PC-3 (cell line): ENCODE data around the gene STK31. TPM values are rescaled to one million over a fixed set of nuclear protein-coding genes. Genes with fewer than 3 reads are reported as not detected.
"Not testable (repeated sequence)": the region's sequence is repeated elsewhere in the genome, so short reads cannot be mapped to it uniquely, and the experiment has no call there.

Experiments
- ATAC-seq: fragments of 200-7000 bp; cut with Tn5 transposase; 2 replicates; pipeline ENCODE4 v1.9.1; 2020; ENCODE audit warnings: mild to moderate bottlenecking, moderate library complexity
- BruUV-seq: library from RNA; stranded (reverse); fragments of 400-500 nt; replicated peaks from 2 replicates; lab custom pipeline; 2021; lab: Mats Ljungman, UMichigan
- CTCF ChIA-PET: fragments of 300-600 bp; sonication (Branson Sonifier 250); formaldehyde crosslinking; loops from one replicate; lab custom pipeline; 2022; ENCODE audit warnings: antibody characterized with exemption; lab: Charles Lee
- POLR2A ChIA-PET: fragments of 300-600 bp; sonication (Branson Sonifier 250); formaldehyde crosslinking; loops from one replicate; lab custom pipeline; 2022; ENCODE audit warnings: antibody characterized with exemption; ENCODE audit not compliant: unreplicated experiment; lab: Charles Lee
- DNase-seq: peaks from one replicate; pipeline ENCODE4 v3.0.0-alpha.2; 2015
- H2AFZ ChIP-seq: fragments of 300-600 bp; sonication (generic); 2 replicates; pipeline ENCODE4 v1.6.0; 2016; ENCODE audit warnings: antibody characterized with exemption, low read length
- H3F3A ChIP-seq: fragments of 300-600 bp; sonication (generic); one replicate; pipeline ENCODE4 v1.6.0; 2017; ENCODE audit warnings: antibody characterized with exemption, low read length, control low read depth, mild to moderate bottlenecking; ENCODE audit not compliant: unreplicated experiment
- H3K27ac ChIP-seq: fragments of 300-600 bp; sonication (generic); 2 replicates; pipeline ENCODE4 v1.5.1; 2016; ENCODE audit warnings: mild to moderate bottlenecking, low read length
- H3K27me3 ChIP-seq: fragments of 300-600 bp; sonication (generic); 2 replicates; pipeline ENCODE4 v1.6.1; 2016; ENCODE audit warnings: low read length, mixed read lengths
- H3K36me3 ChIP-seq: fragments of 300-600 bp; sonication (generic); 2 replicates; pipeline ENCODE4 v1.6.1; 2016; ENCODE audit warnings: low read depth, mixed run types, low read length, mixed read lengths
- H3K4me1 ChIP-seq: fragments of 300-600 bp; sonication (generic); 2 replicates; pipeline ENCODE4 v1.5.1; 2016; ENCODE audit warnings: low read length; ENCODE audit not compliant: insufficient read depth
- H3K4me2 ChIP-seq: fragments of 300-600 bp; sonication (generic); 2 replicates; pipeline ENCODE4 v1.6.0; 2016; ENCODE audit warnings: low read length
- H3K4me3 ChIP-seq: fragments of 300-600 bp; sonication (generic); 2 replicates; pipeline ENCODE4 v1.5.1; 2016; ENCODE audit warnings: mild to moderate bottlenecking, low read length, mixed read lengths
- H3K79me2 ChIP-seq: fragments of 300-600 bp; sonication (generic); 2 replicates; pipeline ENCODE4 v1.6.1; 2017; ENCODE audit warnings: low read length, mixed read lengths
- H3K9ac ChIP-seq: fragments of 300-600 bp; sonication (generic); 2 replicates; pipeline ENCODE4 v1.6.0; 2016; ENCODE audit warnings: mild to moderate bottlenecking, low read length
- H3K9me2 ChIP-seq: fragments of 300-600 bp; sonication (generic); replicated peaks from 2 replicates; pipeline ENCODE4 v1.6.1; 2016; ENCODE audit warnings: mixed run types, low read length, mixed read lengths
- H3K9me3 ChIP-seq: fragments of 300-600 bp; sonication (generic); 2 replicates; pipeline ENCODE4 v1.6.1; 2016; ENCODE audit warnings: low read length, mixed read lengths
- H4K20me1 ChIP-seq: fragments of 300-600 bp; sonication (generic); 2 replicates; pipeline ENCODE4 v1.6.1; 2016; ENCODE audit warnings: low read length, mixed read lengths
- CTCF ChIP-seq: fragments of 300-600 bp; sonication (generic); conservative IDR thresholded peaks from 2 replicates; pipeline ENCODE4 v1.5.1; 2017; ENCODE audit warnings: antibody characterized with exemption, low read depth, mild to moderate bottlenecking, low read length
- EZH2 ChIP-seq: fragments of 300-600 bp; sonication (generic); IDR thresholded peaks from one replicate; pipeline ENCODE4 v1.6.1; 2017; ENCODE audit warnings: antibody characterized with exemption, mild to moderate bottlenecking, low read length; ENCODE audit not compliant: unreplicated experiment
- EZH2phosphoT487 ChIP-seq: fragments of 300-600 bp; sonication (generic); IDR thresholded peaks from 2 replicates; pipeline ENCODE4 v1.6.1; 2018; ENCODE audit warnings: mild to moderate bottlenecking, antibody characterized with exemption, low read length, borderline replicate concordance
- intact Hi-C: fragments of 100-400 bp; cut with micrococcal nuclease; formaldehyde crosslinking; loops from 2 replicates; pipeline ENCODE4 v1.9.0; 2023
- total RNA-seq: library from RNA; depleted of rRNA; stranded (reverse); fragments of >200 nt; gene quantifications from 2 replicates; pipeline ENCODE4 v1.2.3, GENCODE V29; 2014

Gene STK31
- total RNA-seq, 1 experiment from 2014 or later, result 1.6 TPM

GRCh38 chr7:23833405-23833804 is 123.4 kb downstream of the STK31 start:
- ATAC-seq (no peak), DNase-seq (no peak)
- Histone ChIP-seq H3K9me3 (no peaks in the 10 kb centered on the region), H3F3A (no peaks in the 10 kb centered on the region), H2AFZ (no peak overlapping the region), H3K79me2 (no peaks in the 10 kb centered on the region), H4K20me1 (no peaks in the 10 kb centered on the region), H3K27me3 (no peaks in the 10 kb centered on the region), H3K4me2 (no peak overlapping the region), H3K27ac (no peak overlapping the region), H3K9me2 (no peaks in the 10 kb centered on the region), H3K4me1 (no peaks in the 10 kb centered on the region), H3K4me3 (no peak overlapping the region), H3K36me3 (no peaks in the 10 kb centered on the region), H3K9ac (no peak overlapping the region)
- intact Hi-C loops, result no loop called here
- TF ChIP-seq EZH2phosphoT487 (no peak), EZH2 (no peak), CTCF (no peak)
- ChIA-PET CTCF (no interaction called here), POLR2A (no interaction called here)
- BruUV-seq, result no TSS peak

- H3K9me2 ChIP-seq, CTCF ChIA-PET, H3K4me1 ChIP-seq, BruUV-seq, H3K27ac ChIP-seq, H3K79me2 ChIP-seq, H3K4me3 ChIP-seq, H3K36me3 ChIP-seq, H3K9ac ChIP-seq, H4K20me1 ChIP-seq, ATAC-seq, H3K9me3 ChIP-seq, H3F3A ChIP-seq, H2AFZ ChIP-seq, H3K27me3 ChIP-seq: not testable (repeated sequence)
- DNase-seq, result peak; percentile 50
- intact Hi-C loops, result loop anchor here (5.0 kb wide), 1 partner anchor 357 kb away; no protein-coding TSS in a partner anchor
- POLR2A ChIA-PET, result interaction anchor here (0.6 kb wide), 1 partner anchor 86 kb away, joined by 4 read pairs; no protein-coding TSS in a partner anchor
- H3K4me2 ChIP-seq, result 0 out of 2 replicates have a peak overlapping the region, but pooled peaks have one; percentile 16
Observed at GRCh38 chr7:23844837-23845236, 134.8 kb downstream of the STK31 start.

DNA sequence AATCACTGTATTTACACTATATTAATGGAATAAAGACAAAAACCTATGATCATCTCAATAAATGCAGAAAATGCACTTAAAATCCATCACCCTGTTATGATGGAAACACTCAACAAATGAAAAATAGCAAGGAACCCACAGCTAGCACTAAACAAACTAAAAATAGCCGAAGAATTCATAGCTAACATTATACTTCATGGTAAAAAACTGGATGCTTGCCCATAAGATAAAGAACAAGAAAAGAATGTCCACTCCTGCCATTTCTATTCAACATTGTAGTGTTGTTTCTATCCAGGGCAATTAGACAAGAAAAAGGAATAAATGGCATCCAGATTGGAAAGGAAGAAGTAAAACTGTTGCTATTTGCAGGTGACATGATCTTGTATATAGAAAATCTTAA is 142.1 kb downstream of the STK31 start:
- H3K9me2 ChIP-seq, result no peaks in the 10 kb centered on the region
- no peaks in the 10 kb centered on the region for H3K36me3 ChIP-seq
- H3K27me3 ChIP-seq, result no peaks in the 10 kb centered on the region
- no peaks in the 10 kb centered on the region for H4K20me1 ChIP-seq
- H3K4me2 ChIP-seq, result no peak overlapping the region
- intact Hi-C loops, result no loop called here
- H3F3A ChIP-seq, result no peaks in the 10 kb centered on the region
- DNase-seq, result no peak
- H3K27ac ChIP-seq, result no peak overlapping the region
- ChIA-PET POLR2A (no interaction called here), CTCF (no interaction called here)
- no peak overlapping the region for H3K9ac ChIP-seq
- no peak for TF ChIP-seq CTCF
- no peak for TF ChIP-seq EZH2phosphoT487
- no peak for TF ChIP-seq EZH2
- ATAC-seq, result no peak
- no peaks in the 10 kb centered on the region for H3K79me2 ChIP-seq
- no TSS peak for BruUV-seq
- H3K4me3 ChIP-seq, result no peak overlapping the region
- no peaks in the 10 kb centered on the region for H3K4me1 ChIP-seq
- no peak overlapping the region for H2AFZ ChIP-seq
- H3K9me3 ChIP-seq, result no peaks in the 10 kb centered on the region
